ENCODE data around the gene CNN2. TPM values are rescaled to one million over a fixed set of nuclear protein-coding genes. Genes with fewer than 3 reads are reported as not detected.
A peak's percentile ranks its signal among the peaks of the same experiment; 100 is the strongest.

Gene CNN2
- total RNA-seq, 4 donors from 2014 or later: 79.0 to 125 (median 105) TPM

DNA sequence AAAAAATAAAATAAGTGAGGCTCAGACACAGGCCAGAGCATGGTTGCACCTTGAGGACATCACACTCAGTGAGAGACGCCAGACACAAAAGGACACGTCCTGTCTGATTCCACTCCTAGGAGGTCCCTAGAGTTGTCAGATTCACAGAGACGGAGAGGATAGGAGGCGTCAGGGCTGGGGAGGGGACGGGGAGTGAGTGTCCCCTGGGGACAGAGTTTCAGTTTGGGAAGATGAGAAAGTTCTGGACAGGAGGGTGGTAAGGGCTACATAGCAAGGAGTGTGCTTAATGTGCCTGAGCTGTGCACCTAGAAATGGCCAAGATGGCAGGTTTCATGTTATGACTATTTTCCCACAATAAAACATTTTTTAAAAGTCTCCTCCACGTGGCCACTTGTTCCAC lies 28.3 kb upstream of the CNN2 start:
- H3K27me3 ChIP-seq: peaks cover 8 to 94% (median 23%) of the 10 kb centered on the region in 4 donors
- H3K27ac ChIP-seq: no peak overlapping the region
- intact Hi-C loops (cut with DNase I): no loop called here
- no peaks in the 10 kb centered on the region for H3K9me3 ChIP-seq
- 6 to 15% methylated on average over 5 to 6 of the region's 6 CpGs for WGBS, 2 donors
- H3K36me3 ChIP-seq: peaks cover 0 to 20% (median 0%) of the 10 kb centered on the region in 3 donors
- TF ChIP-seq, protein P1, sequence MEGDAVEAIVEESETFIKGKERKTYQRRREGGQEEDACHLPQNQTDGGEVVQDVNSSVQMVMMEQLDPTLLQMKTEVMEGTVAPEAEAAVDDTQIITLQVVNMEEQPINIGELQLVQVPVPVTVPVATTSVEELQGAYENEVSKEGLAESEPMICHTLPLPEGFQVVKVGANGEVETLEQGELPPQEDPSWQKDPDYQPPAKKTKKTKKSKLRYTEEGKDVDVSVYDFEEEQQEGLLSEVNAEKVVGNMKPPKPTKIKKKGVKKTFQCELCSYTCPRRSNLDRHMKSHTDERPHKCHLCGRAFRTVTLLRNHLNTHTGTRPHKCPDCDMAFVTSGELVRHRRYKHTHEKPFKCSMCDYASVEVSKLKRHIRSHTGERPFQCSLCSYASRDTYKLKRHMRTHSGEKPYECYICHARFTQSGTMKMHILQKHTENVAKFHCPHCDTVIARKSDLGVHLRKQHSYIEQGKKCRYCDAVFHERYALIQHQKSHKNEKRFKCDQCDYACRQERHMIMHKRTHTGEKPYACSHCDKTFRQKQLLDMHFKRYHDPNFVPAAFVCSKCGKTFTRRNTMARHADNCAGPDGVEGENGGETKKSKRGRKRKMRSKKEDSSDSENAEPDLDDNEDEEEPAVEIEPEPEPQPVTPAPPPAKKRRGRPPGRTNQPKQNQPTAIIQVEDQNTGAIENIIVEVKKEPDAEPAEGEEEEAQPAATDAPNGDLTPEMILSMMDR (IDR thresholded peaks at IDR 0.05): no peak
- no peak for TF ChIP-seq POLR2A (IDR thresholded peaks at IDR 0.05)
- H3K4me3 ChIP-seq: no peak overlapping the region
- peaks cover 21 to 42% (median 31%) of the 10 kb centered on the region in 3 donors for H3K4me1 ChIP-seq
- no peak for DNase-seq

DNA sequence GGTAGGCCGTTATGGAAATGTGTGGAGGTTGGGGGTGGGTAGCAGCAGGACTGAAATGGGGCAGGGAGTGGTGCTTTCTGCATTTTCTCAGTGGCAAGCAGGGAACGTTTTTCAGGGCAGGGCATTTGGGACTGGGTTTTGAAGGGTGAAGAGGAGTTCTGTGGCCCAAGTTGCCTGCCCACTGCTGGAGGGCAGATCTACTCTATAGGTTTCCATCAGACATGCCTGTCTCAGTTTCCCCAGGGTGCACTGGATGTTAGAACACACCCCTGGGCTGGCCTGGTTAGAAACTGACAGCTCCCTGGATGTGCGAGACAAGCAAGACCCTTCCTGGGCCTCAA lies 27.1 kb upstream of the CNN2 start:
- H3K9me3 ChIP-seq: no peaks in the 10 kb centered on the region
- H3K27me3 ChIP-seq: peaks cover 8 to 98% (median 23%) of the 10 kb centered on the region in 4 donors
- no peak for DNase-seq
- WGBS, 2 donors: 37 to 47% methylated on average over 3 of the region's 3 CpGs
- peaks cover 0 to 8% (median 0%) of the 10 kb centered on the region in 3 donors for H3K36me3 ChIP-seq
- no peak for TF ChIP-seq POLR2A (IDR thresholded peaks at IDR 0.05)
- TF ChIP-seq, protein P1 (IDR thresholded peaks at IDR 0.05): no peak
- H3K4me1 ChIP-seq: peaks cover 21 to 42% (median 31%) of the 10 kb centered on the region in 3 donors
- H3K27ac ChIP-seq: no peak overlapping the region
- no peak overlapping the region for H3K4me3 ChIP-seq
- intact Hi-C loops (cut with DNase I): no loop called here

DNA sequence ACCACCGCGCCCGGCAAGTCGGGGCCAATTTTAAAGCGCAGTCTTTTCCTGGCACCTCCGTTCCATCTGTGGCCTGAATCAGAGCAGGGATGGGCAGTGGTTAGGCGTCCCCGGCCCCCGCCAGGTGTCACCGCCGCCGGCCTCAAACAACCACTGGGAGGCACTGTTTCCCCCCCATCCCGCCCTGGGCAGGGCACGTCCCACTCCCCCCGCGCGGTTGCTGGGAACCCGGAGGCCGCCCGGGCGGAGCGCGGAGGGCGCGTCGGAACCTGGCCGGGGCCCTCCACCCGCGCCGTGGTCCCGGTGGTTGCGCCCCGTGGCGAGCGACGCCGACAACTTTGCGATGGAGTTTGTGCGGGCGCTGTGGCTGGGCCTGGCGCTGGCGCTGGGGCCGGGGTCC lies 26.3 kb upstream of the CNN2 start, which contains the start of gene GRIN3B:
Gene GRIN3B (plus strand): TSS at position 325 of the 400 bp plus-strand sequence. CDS start 19 bp downstream, at position 344.
- Histone ChIP-seq H3K36me3 (peaks cover 0 to under 1% (median 0%) of the 10 kb centered on the region in 3 donors), H3K27ac (no peak within 1 kb of the TSS), H3K4me1 (peaks cover 21 to 38% (median 31%) of the 10 kb centered on the region in 3 donors), H3K4me3 (peak within 1 kb of the TSS in 2 of 4 donors; percentile 32 to 59), H3K27me3 (peaks cover 8 to 98% (median 23%) of the 10 kb centered on the region in 4 donors), H3K9me3 (no peaks in the 10 kb centered on the region)
- no peak for TF ChIP-seq POLR2A (IDR thresholded peaks at IDR 0.05)
- TF ChIP-seq, protein P1 (IDR thresholded peaks at IDR 0.05): peak; percentile 21 to 55 (median 42)
- no CpG with 5 or more reads among the region's 43 CpGs for WGBS, 2 donors
- intact Hi-C loops (cut with DNase I): no loop called here
- DNase-seq: no peak

DNA sequence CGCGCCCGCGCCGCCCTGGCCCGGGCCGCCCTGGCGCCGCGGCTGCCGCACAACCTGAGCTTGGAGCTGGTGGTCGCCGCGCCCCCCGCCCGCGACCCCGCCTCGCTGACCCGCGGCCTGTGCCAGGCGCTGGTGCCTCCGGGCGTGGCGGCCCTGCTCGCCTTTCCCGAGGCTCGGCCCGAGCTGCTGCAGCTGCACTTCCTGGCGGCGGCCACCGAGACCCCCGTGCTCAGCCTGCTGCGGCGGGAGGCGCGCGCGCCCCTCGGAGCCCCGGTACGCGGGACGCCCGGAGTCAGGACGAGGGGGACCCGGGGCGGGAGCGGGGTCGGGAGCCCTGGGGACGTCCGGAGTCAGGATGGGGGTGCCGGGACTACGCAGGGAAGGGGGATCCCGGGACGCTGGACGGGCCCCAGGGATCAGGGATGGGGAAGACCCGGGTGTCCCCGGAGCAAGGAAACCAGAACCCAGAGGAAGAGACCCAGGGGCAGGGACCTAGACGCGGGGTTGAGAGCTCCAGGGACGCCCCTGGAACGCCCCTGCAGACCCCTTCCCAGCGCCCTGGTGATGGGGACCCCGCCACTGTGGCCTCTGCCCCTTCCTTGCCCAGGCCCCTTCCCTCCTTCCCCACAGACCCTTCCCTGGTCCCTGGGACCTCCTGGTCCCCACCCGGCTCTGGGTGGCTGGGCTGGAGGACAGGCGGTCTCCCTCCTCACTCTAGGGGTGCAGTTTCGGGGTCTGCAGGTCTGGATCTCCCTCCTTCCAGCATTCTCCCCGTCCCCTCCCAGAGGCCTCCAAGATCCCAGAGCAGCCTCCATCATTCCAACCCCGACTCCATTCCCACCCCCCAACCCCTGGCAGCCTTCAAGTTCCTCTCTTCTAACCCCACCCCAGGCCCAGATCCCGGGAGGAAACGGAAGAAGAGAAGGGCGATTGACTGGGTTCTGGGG lies 25.5 kb upstream of the CNN2 start:
- WGBS, 2 donors: 14 to 17% methylated on average over 7 to 11 of the region's 73 CpGs

More for the DNA sequence above, 25.5 kb upstream of the CNN2 start:
- H3K4me1 ChIP-seq: peaks cover 18 to 31% (median 26%) of the 10 kb centered on the region in 3 donors
- DNase-seq: no peak
- no peak overlapping the region for H3K27ac ChIP-seq
- peak overlapping the region in 2 of 4 donors; percentile 32 to 59 for H3K4me3 ChIP-seq
- peaks cover 8 to 90% (median 23%) of the 10 kb centered on the region in 4 donors for H3K27me3 ChIP-seq
- no peaks in the 10 kb centered on the region for H3K36me3 ChIP-seq
- TF ChIP-seq POLR2A (IDR thresholded peaks at IDR 0.05): no peak
- TF ChIP-seq, protein P1 (IDR thresholded peaks at IDR 0.05): no peak
- H3K9me3 ChIP-seq: no peaks in the 10 kb centered on the region
- intact Hi-C loops (cut with DNase I): no loop called here

Measured in esophagus squamous epithelium (tissue), 5 donors.